Measurements from ENCODE around the gene MYEF2. TPM values are rescaled to one million over a fixed set of nuclear protein-coding genes. Genes with fewer than 3 reads are reported as not detected.

Gene MYEF2
- total and polyA plus RNA-seq, 7 experiments from 2014 or later = 1.4 to 29.1 (median 17.8) TPM

- Histone ChIP-seq H3K27me3 (ENCODE audit: control insufficient read depth in 2 of 2, insufficient read depth in 2 of 2, low read length in 2 of 2) (no peaks in the 10 kb centered on the region), H3K27ac (ENCODE audit: low read depth, low read length) (no peak overlapping the region), H3K36me3 (ENCODE audit: control insufficient read depth in 2 of 3, insufficient read depth in 3 of 3, low read length in 3 of 3) (no peaks in the 10 kb centered on the region), H3K4me1 (ENCODE audit: control insufficient read depth in 2 of 2, insufficient read depth in 2 of 2, low read length in 2 of 2) (no peaks in the 10 kb centered on the region), H3K4me3 (ENCODE audit: low read length) (no peak overlapping the region), H3K9me3 (ENCODE audit: control insufficient read depth in 2 of 3, low read length in 3 of 3) (no peaks in the 10 kb centered on the region)
- Mint-ChIP-seq H3K9me3 (peaks cover 0 to 4% (median 0%) of the 10 kb centered on the region in 11 donors), H3K4me1 (peaks cover 0 to 2% (median 0%) of the 10 kb centered on the region in 7 donors), H3K27me3 (peaks cover 0 to 13% (median 6%) of the 10 kb centered on the region in 5 donors), H3K27ac (no peak overlapping the region), H3K36me3 (no peaks in the 10 kb centered on the region), H3K4me3 (no peak overlapping the region)
- no peak for ATAC-seq
- DNase-seq = no peak
- ChIA-PET CTCF (no interaction called here), POLR2A (no interaction called here)
- intact Hi-C loops (cut with micrococcal nuclease) = no loop called here
These were observed 45.2 kb downstream of the MYEF2 start for GRCh38 chr15:48132874-48133273.

GRCh38 chr15:48131324-48131723 is 46.8 kb downstream of the MYEF2 start:
- H3K27ac ChIP-seq (ENCODE audit: low read depth, low read length) = no peak overlapping the region
- ATAC-seq (no peak), DNase-seq (no peak)
- no peaks in the 10 kb centered on the region for H3K9me3 ChIP-seq (ENCODE audit: control insufficient read depth in 2 of 3, low read length in 3 of 3)
- H3K4me1 Mint-ChIP-seq = peaks cover 0 to 2% (median 0%) of the 10 kb centered on the region in 7 donors
- H3K36me3 Mint-ChIP-seq = no peaks in the 10 kb centered on the region
- intact Hi-C loops (cut with micrococcal nuclease) = no loop called here
- H3K27me3 Mint-ChIP-seq = peaks cover 0 to 15% (median 9%) of the 10 kb centered on the region in 5 donors
- no peak overlapping the region for H3K4me3 ChIP-seq (ENCODE audit: low read length)
- H3K4me1 ChIP-seq (ENCODE audit: control insufficient read depth in 2 of 2, insufficient read depth in 2 of 2, low read length in 2 of 2) = no peaks in the 10 kb centered on the region
- ChIA-PET CTCF (no interaction called here), POLR2A (no interaction called here)
- no peak overlapping the region for H3K27ac Mint-ChIP-seq
- H3K36me3 ChIP-seq (ENCODE audit: control insufficient read depth in 2 of 3, insufficient read depth in 3 of 3, low read length in 3 of 3) = no peaks in the 10 kb centered on the region
- H3K4me3 Mint-ChIP-seq = no peak overlapping the region
- no peaks in the 10 kb centered on the region for H3K27me3 ChIP-seq (ENCODE audit: control insufficient read depth in 2 of 2, insufficient read depth in 2 of 2, low read length in 2 of 2)
- peaks cover 0 to 4% (median 0%) of the 10 kb centered on the region in 11 donors for H3K9me3 Mint-ChIP-seq

- Histone ChIP-seq H3K9me3 (ENCODE audit: control insufficient read depth in 2 of 3, low read length in 3 of 3) (no peaks in the 10 kb centered on the region), H3K36me3 (ENCODE audit: control insufficient read depth in 2 of 3, insufficient read depth in 3 of 3, low read length in 3 of 3) (no peaks in the 10 kb centered on the region), H3K27ac (ENCODE audit: low read depth, low read length) (no peak overlapping the region), H3K4me3 (ENCODE audit: low read length) (no peak overlapping the region), H3K27me3 (ENCODE audit: control insufficient read depth in 2 of 2, insufficient read depth in 2 of 2, low read length in 2 of 2) (no peaks in the 10 kb centered on the region), H3K4me1 (ENCODE audit: control insufficient read depth in 2 of 2, insufficient read depth in 2 of 2, low read length in 2 of 2) (no peaks in the 10 kb centered on the region)
- Mint-ChIP-seq H3K27me3 (peaks cover 0 to 26% (median 18%) of the 10 kb centered on the region in 5 donors), H3K4me3 (no peak overlapping the region), H3K27ac (no peak overlapping the region), H3K9me3 (no peaks in the 10 kb centered on the region), H3K4me1 (peaks cover 0 to 2% (median 0%) of the 10 kb centered on the region in 7 donors), H3K36me3 (no peaks in the 10 kb centered on the region)
- no peak for DNase-seq
- no peak for ATAC-seq
- CTCF ChIA-PET = no interaction called here
- POLR2A ChIA-PET = no interaction called here
- intact Hi-C loops (cut with micrococcal nuclease) = no loop called here
These were observed 51.3 kb downstream of the MYEF2 start for GRCh38 chr15:48126667-48127355.

GRCh38 chr15:48121849-48122248 is 56.2 kb downstream of the MYEF2 start:
- Mint-ChIP-seq H3K4me1 (peaks cover 0 to 1% (median 0%) of the 10 kb centered on the region in 7 donors), H3K4me3 (no peak overlapping the region), H3K27me3 (peaks cover 7 to 25% (median 16%) of the 10 kb centered on the region in 5 donors), H3K9me3 (peaks cover 0 to 6% (median 0%) of the 10 kb centered on the region in 11 donors), H3K27ac (no peak overlapping the region), H3K36me3 (no peaks in the 10 kb centered on the region)
- Histone ChIP-seq H3K27me3 (ENCODE audit: control insufficient read depth in 2 of 2, insufficient read depth in 2 of 2, low read length in 2 of 2) (no peaks in the 10 kb centered on the region), H3K9me3 (ENCODE audit: control insufficient read depth in 2 of 3, low read length in 3 of 3) (no peaks in the 10 kb centered on the region), H3K4me1 (ENCODE audit: control insufficient read depth in 2 of 2, insufficient read depth in 2 of 2, low read length in 2 of 2) (no peaks in the 10 kb centered on the region), H3K27ac (ENCODE audit: low read depth, low read length) (no peak overlapping the region), H3K4me3 (ENCODE audit: low read length) (no peak overlapping the region), H3K36me3 (ENCODE audit: control insufficient read depth in 2 of 3, insufficient read depth in 3 of 3, low read length in 3 of 3) (no peaks in the 10 kb centered on the region)
- DNase-seq = no peak
- ATAC-seq = no peak
- ChIA-PET CTCF (no interaction called here), POLR2A (no interaction called here)
- intact Hi-C loops (cut with micrococcal nuclease) = no loop called here

- H3K36me3 Mint-ChIP-seq = no peaks in the 10 kb centered on the region
- intact Hi-C loops (cut with micrococcal nuclease) = no loop called here
- H3K27me3 Mint-ChIP-seq = peaks cover 8 to 24% (median 12%) of the 10 kb centered on the region in 5 donors
- ChIA-PET POLR2A (no interaction called here), CTCF (no interaction called here)
- ATAC-seq = no peak
- peaks cover 0 to 1% (median 0%) of the 10 kb centered on the region in 7 donors for H3K4me1 Mint-ChIP-seq
- no peak within 1 kb of the TSS for H3K27ac ChIP-seq (ENCODE audit: low read depth, low read length)
- no peak within 1 kb of the TSS for H3K4me3 Mint-ChIP-seq
- no peak within 1 kb of the TSS for H3K4me3 ChIP-seq (ENCODE audit: low read length)
- H3K9me3 ChIP-seq (ENCODE audit: control insufficient read depth in 2 of 3, low read length in 3 of 3) = no peaks in the 10 kb centered on the region
- no peaks in the 10 kb centered on the region for H3K27me3 ChIP-seq (ENCODE audit: control insufficient read depth in 2 of 2, insufficient read depth in 2 of 2, low read length in 2 of 2)
- H3K36me3 ChIP-seq (ENCODE audit: control insufficient read depth in 2 of 3, insufficient read depth in 3 of 3, low read length in 3 of 3) = no peaks in the 10 kb centered on the region
- no peak for DNase-seq
- no peaks in the 10 kb centered on the region for H3K4me1 ChIP-seq (ENCODE audit: control insufficient read depth in 2 of 2, insufficient read depth in 2 of 2, low read length in 2 of 2)
- H3K9me3 Mint-ChIP-seq = peaks cover 0 to 6% (median 0%) of the 10 kb centered on the region in 11 donors
- H3K27ac Mint-ChIP-seq = no peak within 1 kb of the TSS
These were observed 57.4 kb downstream of the MYEF2 start, which contains the start of gene SLC24A5 for GRCh38 chr15:48120745-48121144. Gene SLC24A5, plus strand, starts transcription at chr15:48120990. Its CDS starts 55 bp downstream, at chr15:48121045.

GRCh38 chr15:48119277-48119676 is 58.8 kb downstream of the MYEF2 start:
- no peaks in the 10 kb centered on the region for H3K36me3 ChIP-seq (ENCODE audit: control insufficient read depth in 2 of 3, insufficient read depth in 3 of 3, low read length in 3 of 3)
- ATAC-seq (no peak), DNase-seq (no peak)
- H3K9me3 ChIP-seq (ENCODE audit: control insufficient read depth in 2 of 3, low read length in 3 of 3) = no peaks in the 10 kb centered on the region
- H3K4me1 ChIP-seq (ENCODE audit: control insufficient read depth in 2 of 2, insufficient read depth in 2 of 2, low read length in 2 of 2) = no peaks in the 10 kb centered on the region
- Mint-ChIP-seq H3K27ac (no peak overlapping the region), H3K27me3 (peaks cover 9 to 26% (median 20%) of the 10 kb centered on the region in 5 donors), H3K4me1 (peaks cover 0 to 1% (median 0%) of the 10 kb centered on the region in 7 donors), H3K36me3 (no peaks in the 10 kb centered on the region), H3K9me3 (peaks cover 0 to 6% (median 0%) of the 10 kb centered on the region in 11 donors), H3K4me3 (no peak overlapping the region)
- POLR2A ChIA-PET = no interaction called here
- no peak overlapping the region for H3K27ac ChIP-seq (ENCODE audit: low read depth, low read length)
- CTCF ChIA-PET = no interaction called here
- H3K4me3 ChIP-seq (ENCODE audit: low read length) = no peak overlapping the region
- no peaks in the 10 kb centered on the region for H3K27me3 ChIP-seq (ENCODE audit: control insufficient read depth in 2 of 2, insufficient read depth in 2 of 2, low read length in 2 of 2)
- intact Hi-C loops (cut with micrococcal nuclease) = no loop called here

GRCh38 chr15:48112242-48112641 is 65.9 kb downstream of the MYEF2 start:
- H3K27ac ChIP-seq (ENCODE audit: low read depth, low read length) = no peak overlapping the region
- H3K4me1 ChIP-seq (ENCODE audit: control insufficient read depth in 2 of 2, insufficient read depth in 2 of 2, low read length in 2 of 2) = no peaks in the 10 kb centered on the region
- Mint-ChIP-seq H3K9me3 (peaks cover 0 to 1% (median 0%) of the 10 kb centered on the region in 11 donors), H3K27me3 (peaks cover 10 to 40% (median 30%) of the 10 kb centered on the region in 5 donors), H3K36me3 (no peaks in the 10 kb centered on the region), H3K27ac (no peak overlapping the region), H3K4me3 (no peak overlapping the region), H3K4me1 (no peaks in the 10 kb centered on the region)
- ATAC-seq (no peak), DNase-seq (no peak)
- H3K9me3 ChIP-seq (ENCODE audit: control insufficient read depth in 2 of 3, low read length in 3 of 3) = no peaks in the 10 kb centered on the region
- H3K36me3 ChIP-seq (ENCODE audit: control insufficient read depth in 2 of 3, insufficient read depth in 3 of 3, low read length in 3 of 3) = no peaks in the 10 kb centered on the region
- POLR2A ChIA-PET = no interaction called here
- CTCF ChIA-PET = no interaction called here
- no peaks in the 10 kb centered on the region for H3K27me3 ChIP-seq (ENCODE audit: control insufficient read depth in 2 of 2, insufficient read depth in 2 of 2, low read length in 2 of 2)
- intact Hi-C loops (cut with micrococcal nuclease) = no loop called here
- H3K4me3 ChIP-seq (ENCODE audit: low read length) = no peak overlapping the region
